NCI-H446 treated with DMSO at 0.1 percent for 48 hours (cell line): ENCODE measurements around the gene WFDC9.
"Not testable (repeated sequence)": the region's sequence is repeated elsewhere in the genome, so short reads cannot be mapped to it uniquely, and the experiment has no call there.

ENCODE experiments used
- DNase-seq: peaks from one replicate; lab custom pipeline; 2025; lab: John Stamatoyannopoulos, UW

WFDC9 gene

GRCh38 chr20:45592574-45593189 lies 38.4 kb downstream of the WFDC9 start:
- DNase-seq: no peak

- DNase-seq: no peak
These were observed 41.4 kb downstream of the WFDC9 start for GRCh38 chr20:45589725-45590124.

- no peak for DNase-seq
These were observed 42.3 kb downstream of the WFDC9 start for GRCh38 chr20:45588800-45589199.

- DNase-seq: not testable (repeated sequence)
These were observed 45.1 kb downstream of the WFDC9 start for GRCh38 chr20:45585986-45586385.

GRCh38 chr20:45584294-45584693 lies 46.8 kb downstream of the WFDC9 start:
- DNase-seq: not testable (repeated sequence)

- DNase-seq: no peak
These were observed 47.6 kb downstream of the WFDC9 start for GRCh38 chr20:45583502-45583901.

GRCh38 chr20:45581702-45582101 lies 49.4 kb downstream of the WFDC9 start:
- DNase-seq: no peak

- DNase-seq: no peak
These were observed 51.9 kb downstream of the WFDC9 start, which contains the start of gene WFDC8 for GRCh38 chr20:45579184-45579583. Gene WFDC8, minus strand, starts transcription at chr20:45579284. Its CDS starts 37 bp downstream, at chr20:45579247.

GRCh38 chr20:45578231-45578630 lies 52.9 kb downstream of the WFDC9 start:
- DNase-seq: no peak

GRCh38 chr20:45576995-45577394 lies 54.1 kb downstream of the WFDC9 start:
- no peak for DNase-seq

GRCh38 chr20:45575931-45576330 lies 55.2 kb downstream of the WFDC9 start:
- no peak for DNase-seq

- DNase-seq: not testable (repeated sequence)
These were observed 61.4 kb downstream of the WFDC9 start for GRCh38 chr20:45569650-45570049.

- no peak for DNase-seq
These were observed 66.3 kb downstream of the WFDC9 start for GRCh38 chr20:45564760-45565276.
